Heart left ventricle (tissue), 16 donors: ENCODE results near the gene C19orf81. TPM values are rescaled to one million over a fixed set of nuclear protein-coding genes. Genes with fewer than 3 reads are reported as not detected.
"Not testable (repeated sequence)": the region's sequence is repeated elsewhere in the genome, so short reads cannot be mapped to it uniquely, and the experiment has no call there.

ENCODE experiments used
- ATAC-seq, 4 donors: fragments of 200-7000 bp; cut with Tn5 transposase; one replicate each; pipeline ENCODE4 v1.9.1; 2020 to 2022; ENCODE audit warnings: moderate library complexity in 4 of 4, mild to moderate bottlenecking in 3 of 4, moderate number of reproducible peaks in 1 of 4
- DNase-seq, 5 donors: peaks; one replicate each; pipeline ENCODE4 v3.0.0-alpha.2; 2020
- H3K27ac ChIP-seq, 12 donors: fragments of 200-600 bp; sonication (generic) in 4 of 12; one replicate each; pipeline versions ENCODE4 v1.5.0 to v1.8.0; 2016 to 2022; ENCODE audit warnings: mild to moderate bottlenecking in 2 of 12
- H3K27me3 ChIP-seq, 9 donors: fragments of 200-600 bp; sonication (generic) in 2 of 9; one replicate each; pipeline versions ENCODE4 v1.5.1 to v1.8.0; 2016 to 2022; ENCODE audit warnings: mild to moderate bottlenecking in 3 of 9
- H3K36me3 ChIP-seq, 9 donors: fragments of 200-600 bp; sonication (generic) in 2 of 9; one replicate each; pipeline versions ENCODE4 v1.5.0 to v1.8.0; 2018 to 2022; ENCODE audit warnings: mild to moderate bottlenecking in 2 of 9
- H3K4me1 ChIP-seq, 12 donors: fragments of 200-600 bp; sonication (generic) in 4 of 12; one replicate each; pipeline versions ENCODE4 v1.5.0 to v1.8.0; 2016 to 2022; ENCODE audit warnings: mild to moderate bottlenecking in 3 of 12
- H3K4me3 ChIP-seq, 12 donors: fragments of 200-600 bp; sonication (generic) in 4 of 12; one replicate each; pipeline versions ENCODE4 v1.5.0 to v1.8.0; 2017 to 2022; ENCODE audit warnings: mild to moderate bottlenecking in 9 of 12, moderate library complexity in 4 of 12
- H3K9me3 ChIP-seq, 12 donors: fragments of 200-600 bp; sonication (generic) in 4 of 12; one replicate each; pipeline versions ENCODE4 v1.5.0 to v1.8.0; 2016 to 2022; ENCODE audit warnings: mild to moderate bottlenecking in 1 of 12
- CTCF ChIP-seq, 12 donors: fragments of 200-600 bp; sonication (generic) in 4 of 12; IDR thresholded peaks; one replicate each; pipeline versions ENCODE4 v1.5.0 to v1.8.0; 2018 to 2022; ENCODE audit warnings: antibody characterized with exemption in 12 of 12, mild to moderate bottlenecking in 5 of 12
- POLR2A ChIP-seq, 2 donors: fragments of 450-650 bp; IDR thresholded peaks; one replicate each; pipeline ENCODE4 v1.6.1; 2017; ENCODE audit warnings: antibody characterized with exemption in 2 of 2, mild to moderate bottlenecking in 2 of 2, moderate library complexity in 2 of 2
- WGBS, 4 donors: extraction: QIAGEN DNeasy Blood & Tissue Kit in 2 of 4; methylation state at CpG; one replicate each; pipeline versions ENCODE4 v1.1.5 to v1.1.7; 2013 to 2018; 5-methylcytosine and 5-hydroxymethylcytosine counted together
- intact Hi-C, 10 donors: fragments of 100-400 bp; cut with DNase I; formaldehyde crosslinking; loops; one replicate each; pipeline versions ENCODE4 v1.11.1 to v1.14.2; 2022
- polyA plus RNA-seq, 2 donors: library from polyadenylated mRNA; stranded (reverse); fragments of 200-250 nt; gene quantifications; one replicate each; pipeline ENCODE4 v1.2.3, GENCODE V29; 2013
- total RNA-seq, 9 donors: library from RNA; depleted of rRNA in 2 of 9; stranded (reverse); fragments of >200 nt in 2 of 9; fragmentation: NEBNext Ultra II Directional in 3 of 9; extraction: Animal tissue kit (Norgen Biotek cat#: 25700) in 3 of 9; gene quantifications; one replicate each; pipeline versions ENCODE4 v1.1.0 to v1.2.4, GENCODE V29; 2016 to 2023
- donor health status: ischemic (EF 13 %, LVEDD 7.1; RV severe dilation, severe dysfunction).
- donor health status: healthy with polysubstance abuse.
- donor health status: DM: no; HTN: yes; CAD: no.
- donor health status: DM: no; HTN: no; CAD: no.
- donor health status: ischemic (EF 25% LVEDD 6.9; RV normal size, moderate dysfunction).
- donor health status: ischemic (EF 25% LVEDD 5.7; RV mildly dilated, moderate dysfunction).
- donor health status: healthy.
- donor health status: DM: yes; HTN: yes; CAD: no.
- donor health status: ischemic (EF 35%, LVEDD 5.7; RV mildly dilated, moderate dysfunction).
- donor health status: nonischemic (EF 11% LVEDD 7.7; RV severe dilation, severe dysfunction).
- donor health status: DM: yes; HTN: yes; CAD: no.
- donor health status: PGD.
- donor health status: ischemic (EF 29% LVEDD 5.4; RV normal size, mild dysfunction).
- donor health status: nonischemic (EF 23%, LVEDD 6.1; RV moderate dilation, normal function).

C19orf81 gene
- total and polyA plus RNA-seq, 11 donors, result 0.65 to 3.6 (median 1.7) TPM; not detected in 4

GRCh38 chr19:50602935-50603334, 46.3 kb upstream of the C19orf81 start:
- TF ChIP-seq CTCF (IDR thresholded peaks at IDR 0.05) (no peak), POLR2A (IDR thresholded peaks at IDR 0.05) (no peak)
- Histone ChIP-seq H3K36me3 (no peaks in the 10 kb centered on the region), H3K9me3 (no peaks in the 10 kb centered on the region), H3K27me3 (peaks cover 0 to 73% (median 26%) of the 10 kb centered on the region in 9 donors), H3K4me3 (no peak overlapping the region), H3K4me1 (peaks cover 0 to 4% (median 0%) of the 10 kb centered on the region in 12 donors), H3K27ac (no peak overlapping the region)
- DNase-seq (no peak), ATAC-seq (no peak)
- intact Hi-C loops, result no loop called here
- WGBS, 4 donors, result 54 to 61% (median 56%) methylated on average over 4 of the region's 4 CpGs

GRCh38 chr19:50604264-50605073, 44.8 kb upstream of the C19orf81 start:
- ATAC-seq, result peak in 1 of 4 donors; percentile 49
- H3K4me3 ChIP-seq, DNase-seq, H3K9me3 ChIP-seq, H3K4me1 ChIP-seq, H3K36me3 ChIP-seq, intact Hi-C loops, H3K27ac ChIP-seq: not testable (repeated sequence)
- H3K27me3 ChIP-seq, result peaks cover 0 to 71% (median 26%) of the 10 kb centered on the region in 9 donors
- WGBS, 4 donors, result 40 to 47% (median 44%) methylated on average over 38 to 48 of the region's 56 CpGs

GRCh38 chr19:50606059-50606836, 43.0 kb upstream of the C19orf81 start:
- TF ChIP-seq CTCF (IDR thresholded peaks at IDR 0.05), result peak in 2 of 12 donors; percentile 7 to 24
- peak in 1 of 4 donors; percentile 60 for ATAC-seq
- 31 to 37% (median 35%) methylated on average over 47 to 49 of the region's 58 CpGs for WGBS, 4 donors
- intact Hi-C loops, H3K36me3 ChIP-seq, H3K4me3 ChIP-seq, H3K9me3 ChIP-seq, DNase-seq, H3K27ac ChIP-seq, H3K4me1 ChIP-seq: not testable (repeated sequence)
- H3K27me3 ChIP-seq, result peaks cover 0 to 60% (median 21%) of the 10 kb centered on the region in 9 donors

GRCh38 chr19:50607388-50607787, 41.9 kb upstream of the C19orf81 start:
- intact Hi-C loops, result no loop called here
- 57 to 74% (median 70%) methylated on average over 20 of the region's 20 CpGs for WGBS, 4 donors
- Histone ChIP-seq H3K4me3 (no peak overlapping the region), H3K9me3 (no peaks in the 10 kb centered on the region), H3K36me3 (no peaks in the 10 kb centered on the region), H3K27me3 (peaks cover 0 to 53% (median 18%) of the 10 kb centered on the region in 9 donors), H3K4me1 (peaks cover 0 to 4% (median 0%) of the 10 kb centered on the region in 12 donors), H3K27ac (no peak overlapping the region)
- ATAC-seq (no peak), DNase-seq (no peak)
- TF ChIP-seq CTCF (IDR thresholded peaks at IDR 0.05) (no peak), POLR2A (IDR thresholded peaks at IDR 0.05) (no peak)
